ENCODE data around the gene MISP3.
A peak's percentile ranks its signal among the peaks of the same experiment; 100 is the strongest.
"Not testable (repeated sequence)": the region's sequence is repeated elsewhere in the genome, so short reads cannot be mapped to it uniquely, and the experiment has no call there.

MISP3 gene

GRCh38 chr19:14072535-14073260, at the start of gene MISP3:
Gene MISP3 (plus strand): TSS chr19:14072786. CDS start chr19:14073310, 524 bp downstream.
- no peak for DNase-seq

GRCh38 chr19:14023404-14024235, 49.0 kb upstream of the MISP3 start:
- peak; percentile 51 for DNase-seq

GRCh38 chr19:14026652-14027192, 45.9 kb upstream of the MISP3 start:
- DNase-seq = not testable (repeated sequence)

- DNase-seq = no peak
Measured at GRCh38 chr19:14027856-14028450, 44.6 kb upstream of the MISP3 start, which contains the start of gene RLN3. Gene RLN3 (plus strand): TSS chr19:14028148. CDS start chr19:14028205, 57 bp downstream.

GRCh38 chr19:14028901-14029300, 43.7 kb upstream of the MISP3 start:
- DNase-seq = no peak

- DNase-seq = no peak
Measured at GRCh38 chr19:14030997-14031718, 41.4 kb upstream of the MISP3 start.

- DNase-seq = peak; percentile 61
Measured at GRCh38 chr19:14031719-14032480, 40.7 kb upstream of the MISP3 start, which contains the start of gene IL27RA. Gene IL27RA (plus strand): TSS chr19:14031762. CDS start chr19:14031873, 111 bp downstream.

- DNase-seq = no peak
Measured at GRCh38 chr19:14033946-14034345, 38.6 kb upstream of the MISP3 start.

GRCh38 chr19:14035159-14035558, 37.4 kb upstream of the MISP3 start:
- not testable (repeated sequence) for DNase-seq

- DNase-seq = peak; percentile 45
Measured at GRCh38 chr19:14035706-14036105, 36.9 kb upstream of the MISP3 start.

- DNase-seq = no peak
Measured at GRCh38 chr19:14039181-14039580, 33.4 kb upstream of the MISP3 start.

- DNase-seq = peak; percentile 41
Measured at GRCh38 chr19:14042659-14043608, 29.7 kb upstream of the MISP3 start.

- DNase-seq = not testable (repeated sequence)
Measured at GRCh38 chr19:14047866-14048265, 24.7 kb upstream of the MISP3 start.

- DNase-seq = no peak
Measured at GRCh38 chr19:14048443-14049153, 24.0 kb upstream of the MISP3 start.

- DNase-seq = no peak
Measured at GRCh38 chr19:14050512-14050911, 22.1 kb upstream of the MISP3 start.

GRCh38 chr19:14050961-14051360, 21.6 kb upstream of the MISP3 start:
- not testable (repeated sequence) for DNase-seq

- no peak for DNase-seq
Measured at GRCh38 chr19:14051980-14052379, 20.6 kb upstream of the MISP3 start.

- DNase-seq = no peak
Measured at GRCh38 chr19:14052470-14052869, 20.1 kb upstream of the MISP3 start.

GRCh38 chr19:14053032-14053431, 19.6 kb upstream of the MISP3 start:
- DNase-seq = no peak

- DNase-seq = no peak
Measured at GRCh38 chr19:14053500-14053899, 19.1 kb upstream of the MISP3 start.
